ENCODE results near the gene PLCE1.

PLCE1 gene

DNA sequence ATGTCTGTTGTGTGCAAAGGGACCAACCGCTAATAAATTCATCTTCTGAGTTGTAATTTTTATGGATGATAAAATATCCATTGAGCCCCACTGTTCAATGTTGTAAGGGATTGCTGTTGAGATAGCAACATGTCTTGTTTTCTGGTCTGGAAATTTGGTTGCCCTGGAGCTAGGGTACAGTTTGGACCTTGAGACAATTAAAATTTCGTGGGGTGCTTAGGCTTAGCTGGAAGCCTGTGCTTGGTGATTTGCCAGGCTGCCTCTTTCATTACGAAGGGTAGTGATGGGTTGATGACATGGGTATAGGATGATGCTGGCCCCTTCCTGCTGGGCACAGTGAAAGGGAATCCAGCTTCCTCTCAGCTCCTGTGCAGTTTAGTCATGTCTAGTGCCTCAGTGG is 43.6 kb downstream of the PLCE1 start:
- Histone ChIP-seq H3K27me3 (ENCODE audit: control insufficient read depth in 2 of 2, insufficient read depth in 2 of 2, low read length in 2 of 2) (no peaks in the 10 kb centered on the region), H3K36me3 (ENCODE audit: control insufficient read depth in 2 of 2, insufficient read depth in 2 of 2, low read length in 2 of 2) (no peaks in the 10 kb centered on the region), H3K9ac (ENCODE audit: low read depth in 1 of 2, low read length in 2 of 2) (no peak overlapping the region), H3K4me1 (ENCODE audit: control insufficient read depth in 2 of 2, insufficient read depth in 2 of 2, low read length in 2 of 2) (peaks cover 10 to 13% of the 10 kb centered on the region in 2 donors), H3K9me3 (ENCODE audit: control insufficient read depth in 2 of 2, low read length in 2 of 2) (no peaks in the 10 kb centered on the region), H3K27ac (ENCODE audit: low read depth in 2 of 2, low read length in 2 of 2) (no peak overlapping the region), H3K4me3 (ENCODE audit: low read length in 2 of 2) (no peak overlapping the region)

DNA sequence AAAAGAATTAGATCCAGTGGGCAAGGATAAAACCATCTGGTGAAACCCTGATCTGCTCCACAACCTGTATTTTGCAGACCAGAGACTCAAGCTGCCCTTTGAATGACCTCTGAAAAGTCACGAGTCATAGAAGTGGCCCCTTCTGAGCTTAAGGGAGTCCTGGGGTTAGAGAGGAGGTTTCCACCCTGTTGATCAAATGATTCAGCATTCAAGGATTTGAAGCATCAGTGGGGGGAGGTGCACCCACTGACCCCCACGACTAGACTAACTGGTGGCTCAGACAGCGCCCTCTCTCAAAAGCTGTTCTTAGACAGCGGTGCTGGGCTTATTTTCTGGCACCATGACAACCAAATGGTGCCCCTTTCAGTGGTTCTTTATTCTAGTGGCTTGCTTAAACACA is 44.3 kb downstream of the PLCE1 start:
- H3K9me3 ChIP-seq (ENCODE audit: control insufficient read depth in 2 of 2, low read length in 2 of 2): no peaks in the 10 kb centered on the region
- H3K27ac ChIP-seq (ENCODE audit: low read depth in 2 of 2, low read length in 2 of 2): no peak overlapping the region
- H3K27me3 ChIP-seq (ENCODE audit: control insufficient read depth in 2 of 2, insufficient read depth in 2 of 2, low read length in 2 of 2): no peaks in the 10 kb centered on the region
- no peaks in the 10 kb centered on the region for H3K36me3 ChIP-seq (ENCODE audit: control insufficient read depth in 2 of 2, insufficient read depth in 2 of 2, low read length in 2 of 2)
- H3K9ac ChIP-seq (ENCODE audit: low read depth in 1 of 2, low read length in 2 of 2): no peak overlapping the region
- H3K4me3 ChIP-seq (ENCODE audit: low read length in 2 of 2): no peak overlapping the region
- H3K4me1 ChIP-seq (ENCODE audit: control insufficient read depth in 2 of 2, insufficient read depth in 2 of 2, low read length in 2 of 2): peaks cover 10 to 15% of the 10 kb centered on the region in 2 donors

DNA sequence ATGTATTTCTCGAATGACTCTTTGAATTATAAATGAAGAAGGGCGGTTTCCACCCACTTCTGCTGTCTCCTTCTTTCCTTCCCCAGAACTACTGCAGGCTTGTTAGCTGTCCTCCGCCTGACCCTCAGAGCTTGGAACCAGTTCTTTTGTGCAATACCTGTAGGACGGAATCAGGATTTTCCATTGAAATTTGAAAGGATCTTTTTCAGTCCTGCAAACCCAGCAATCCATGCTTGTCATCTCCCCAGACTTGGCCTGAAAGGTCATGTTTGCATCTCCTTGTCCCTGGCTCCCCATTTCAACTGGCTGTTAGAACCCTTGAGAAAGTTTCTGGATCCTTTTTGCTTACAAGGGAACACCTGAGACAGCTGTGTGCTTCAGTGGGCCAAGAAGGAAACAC is 47.5 kb downstream of the PLCE1 start:
- H3K9ac ChIP-seq (ENCODE audit: low read depth in 1 of 2, low read length in 2 of 2): peak overlapping the region in 1 of 2 donors; percentile 22
- H3K36me3 ChIP-seq (ENCODE audit: control insufficient read depth in 2 of 2, insufficient read depth in 2 of 2, low read length in 2 of 2): no peaks in the 10 kb centered on the region
- H3K27me3 ChIP-seq (ENCODE audit: control insufficient read depth in 2 of 2, insufficient read depth in 2 of 2, low read length in 2 of 2): no peaks in the 10 kb centered on the region
- H3K4me1 ChIP-seq (ENCODE audit: control insufficient read depth in 2 of 2, insufficient read depth in 2 of 2, low read length in 2 of 2): peaks cover 11 to 26% of the 10 kb centered on the region in 2 donors
- H3K4me3 ChIP-seq (ENCODE audit: low read length in 2 of 2): no peak overlapping the region
- no peaks in the 10 kb centered on the region for H3K9me3 ChIP-seq (ENCODE audit: control insufficient read depth in 2 of 2, low read length in 2 of 2)
- H3K27ac ChIP-seq (ENCODE audit: low read depth in 2 of 2, low read length in 2 of 2): peak overlapping the region; percentile 68 to 69

DNA sequence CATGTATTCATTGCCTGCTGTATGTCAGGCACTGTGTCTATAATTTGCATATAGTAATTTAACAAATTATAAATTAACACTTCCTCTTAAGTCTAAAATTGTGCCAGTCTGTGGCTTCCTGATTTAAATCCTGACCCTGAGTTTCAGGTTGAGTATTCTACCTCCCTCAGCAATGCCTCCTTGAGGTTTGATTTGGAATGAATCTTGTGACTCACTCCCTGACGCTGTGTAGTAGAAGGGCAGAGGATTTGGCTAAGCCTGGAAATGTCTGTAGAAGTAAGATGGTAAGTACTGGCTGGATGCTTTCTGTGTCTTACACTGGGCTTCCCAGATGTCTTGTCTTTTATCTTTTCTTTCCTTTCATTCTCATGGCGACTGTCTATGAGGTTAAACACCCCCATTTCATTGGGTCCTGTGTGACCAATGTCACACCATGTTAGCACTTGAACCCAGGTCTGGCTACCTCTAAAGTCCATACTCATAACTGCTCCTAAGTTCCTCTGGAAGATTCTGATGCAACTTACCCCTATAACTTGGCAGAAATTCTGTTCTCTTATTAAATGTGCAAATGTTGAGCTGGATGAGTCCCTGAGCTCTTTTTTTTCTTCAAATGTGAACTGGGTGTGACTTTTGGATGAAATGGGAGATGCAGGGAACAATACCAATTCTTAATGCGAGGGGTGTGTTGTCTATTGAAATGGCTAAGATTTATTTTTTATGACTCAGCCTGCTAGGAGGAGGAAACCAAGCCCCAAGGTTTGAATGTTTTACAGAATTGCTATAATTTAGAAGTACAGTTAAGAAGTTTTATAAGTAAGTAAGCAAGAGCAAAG is 48.5 kb downstream of the PLCE1 start:
- Histone ChIP-seq H3K4me3 (ENCODE audit: low read length in 2 of 2) (peak overlapping the region in 1 of 2 donors; percentile 54), H3K4me1 (ENCODE audit: control insufficient read depth in 2 of 2, insufficient read depth in 2 of 2, low read length in 2 of 2) (peaks cover 14 to 33% of the 10 kb centered on the region in 2 donors), H3K9me3 (ENCODE audit: control insufficient read depth in 2 of 2, low read length in 2 of 2) (no peaks in the 10 kb centered on the region), H3K36me3 (ENCODE audit: control insufficient read depth in 2 of 2, insufficient read depth in 2 of 2, low read length in 2 of 2) (no peaks in the 10 kb centered on the region), H3K27ac (ENCODE audit: low read depth in 2 of 2, low read length in 2 of 2) (peak overlapping the region; percentile 69 to 76), H3K27me3 (ENCODE audit: control insufficient read depth in 2 of 2, insufficient read depth in 2 of 2, low read length in 2 of 2) (no peaks in the 10 kb centered on the region), H3K9ac (ENCODE audit: low read depth in 1 of 2, low read length in 2 of 2) (peak overlapping the region in 1 of 2 donors; percentile 22)

DNA sequence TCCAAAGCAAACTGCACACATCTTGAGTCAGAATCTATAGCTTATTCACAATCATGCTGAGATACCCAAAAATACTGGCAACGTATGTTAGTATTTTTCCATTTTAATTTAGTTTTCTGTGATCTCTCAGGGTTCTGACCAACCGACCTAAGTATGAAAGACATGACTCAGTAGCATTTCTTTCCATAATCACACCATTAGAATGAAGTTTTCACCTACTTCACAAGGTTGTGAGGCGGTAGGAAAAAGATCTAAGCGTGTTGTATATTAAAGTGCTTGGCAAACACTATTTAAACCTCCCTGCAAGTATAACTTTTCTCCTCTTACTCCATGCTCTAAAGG is 49.1 kb downstream of the PLCE1 start:
- H3K4me3 ChIP-seq (ENCODE audit: low read length in 2 of 2): peak overlapping the region; percentile 45 to 54
- H3K27ac ChIP-seq (ENCODE audit: low read depth in 2 of 2, low read length in 2 of 2): peak overlapping the region; percentile 53 to 76

More for the DNA sequence above, 49.1 kb downstream of the PLCE1 start:
- no peaks in the 10 kb centered on the region for H3K9me3 ChIP-seq (ENCODE audit: control insufficient read depth in 2 of 2, low read length in 2 of 2)
- no peaks in the 10 kb centered on the region for H3K36me3 ChIP-seq (ENCODE audit: control insufficient read depth in 2 of 2, insufficient read depth in 2 of 2, low read length in 2 of 2)
- H3K9ac ChIP-seq (ENCODE audit: low read depth in 1 of 2, low read length in 2 of 2): peak overlapping the region in 1 of 2 donors; percentile 25
- H3K4me1 ChIP-seq (ENCODE audit: control insufficient read depth in 2 of 2, insufficient read depth in 2 of 2, low read length in 2 of 2): peaks cover 14 to 33% of the 10 kb centered on the region in 2 donors
- H3K27me3 ChIP-seq (ENCODE audit: control insufficient read depth in 2 of 2, insufficient read depth in 2 of 2, low read length in 2 of 2): no peaks in the 10 kb centered on the region

Data from mucosa of rectum (tissue), 2 donors.